ENCODE data around the gene RNF38. TPM values are rescaled to one million over a fixed set of nuclear protein-coding genes. Genes with fewer than 3 reads are reported as not detected.

RNF38 gene
- 4.2 and 4.3 TPM in 2 replicates for total RNA-seq

GRCh38 chr9:36399980-36400331 lies at the start of gene RNF38:
RNF38 (minus strand) TSS chr9:36400269; CDS start chr9:36400108, 161 bp downstream.

Other genes with a start within 250 kb of the RNF38 start
- 0.57 and 1.5 TPM in 2 replicates for gene CCIN, start 230.9 kb downstream of the RNF38 start, total RNA-seq
- gene CLTA, start 209.3 kb downstream of the RNF38 start, total RNA-seq: 281 and 295 TPM in 2 replicates
- gene GNE, start 141.8 kb downstream of the RNF38 start, total RNA-seq: 21.3 and 22.6 TPM in 2 replicates
- 5.0 and 6.0 TPM in 2 replicates for gene MELK, start 172.6 kb upstream of the RNF38 start, total RNA-seq